Skeletal muscle satellite cell (primary cell): ENCODE results near the gene HIP1R.

ENCODE experiments used
- H3K27me3 ChIP-seq: 2 replicates; pipeline ENCODE4 v1.7.0; 2013; ENCODE audit warnings: low read length; ENCODE audit not compliant: control insufficient read depth, insufficient read depth
- H3K36me3 ChIP-seq: 2 replicates; pipeline ENCODE4 v1.7.0; 2013; ENCODE audit warnings: mild to moderate bottlenecking, control low read depth, low read length; ENCODE audit not compliant: insufficient read depth
- H3K4me1 ChIP-seq: 2 replicates; pipeline ENCODE4 v1.7.0; 2013; ENCODE audit warnings: low read length; ENCODE audit not compliant: control insufficient read depth, insufficient read depth
- H3K4me2 ChIP-seq: 2 replicates; pipeline ENCODE4 v1.7.0; 2013; ENCODE audit warnings: mild to moderate bottlenecking, low read length
- H3K4me3 ChIP-seq: 2 replicates; pipeline ENCODE4 v1.7.0; 2013; ENCODE audit warnings: low read length
- H3K9ac ChIP-seq: 2 replicates; pipeline ENCODE4 v1.7.0; 2013; ENCODE audit warnings: mild to moderate bottlenecking, low read depth, low read length, moderate library complexity
- H3K9me3 ChIP-seq: replicated peaks from 2 replicates; pipeline ENCODE4 v1.7.0; 2013; ENCODE audit warnings: mild to moderate bottlenecking, control low read depth, low read length

HIP1R gene

DNA sequence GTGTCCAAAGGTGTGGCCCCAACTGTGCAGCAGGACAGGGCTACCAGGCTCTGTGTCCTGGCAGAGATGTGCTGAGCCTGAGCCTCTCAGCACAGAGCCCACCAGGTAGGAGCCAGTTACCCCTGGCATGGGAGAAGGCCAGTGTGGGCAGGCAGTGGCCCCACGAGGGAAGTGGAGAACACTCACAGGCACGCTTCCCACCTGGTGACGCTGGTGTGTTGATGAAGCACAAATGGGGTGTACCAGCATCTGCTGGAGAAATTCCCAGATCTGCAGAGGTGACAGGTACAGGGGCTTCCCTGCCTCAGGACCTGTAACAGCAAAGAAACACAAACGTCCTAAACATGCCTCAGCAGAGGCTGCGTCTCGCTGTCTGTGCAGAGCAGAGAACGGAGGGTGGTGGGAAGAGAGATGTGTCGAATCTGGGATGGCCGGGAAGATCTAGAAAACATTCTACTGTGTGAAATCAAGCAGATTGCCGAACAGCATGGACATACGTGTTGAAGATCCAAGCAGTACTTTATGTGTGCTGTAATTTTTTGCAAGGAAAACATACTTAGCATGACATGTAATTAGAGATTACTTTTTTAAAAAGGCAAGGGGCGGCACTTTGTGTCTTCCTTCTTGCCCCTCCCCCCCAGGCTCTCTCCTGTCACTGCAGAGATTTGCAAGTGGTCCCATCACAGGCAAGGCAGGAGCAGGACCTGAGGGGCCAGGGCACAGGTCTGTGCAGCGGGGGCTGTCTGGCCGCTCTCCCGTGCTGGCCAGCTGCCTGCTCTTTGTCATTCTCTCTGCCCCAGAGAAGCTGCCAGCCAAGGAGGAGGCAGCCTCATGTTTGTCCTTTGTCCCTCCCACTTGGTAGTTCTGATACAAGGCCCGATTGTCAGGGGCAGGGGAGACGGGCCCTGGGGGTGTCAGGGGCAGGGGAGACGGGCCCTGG is 17.3 kb downstream of the HIP1R start:
- Histone ChIP-seq H3K36me3 (peaks cover 30% of the 10 kb centered on the region), H3K9ac (peak overlapping the region; percentile 19), H3K4me1 (peaks cover 30% of the 10 kb centered on the region), H3K9me3 (no peaks in the 10 kb centered on the region), H3K4me3 (peak overlapping the region; percentile 29), H3K27me3 (no peaks in the 10 kb centered on the region), H3K4me2 (peak overlapping the region; percentile 67)

DNA sequence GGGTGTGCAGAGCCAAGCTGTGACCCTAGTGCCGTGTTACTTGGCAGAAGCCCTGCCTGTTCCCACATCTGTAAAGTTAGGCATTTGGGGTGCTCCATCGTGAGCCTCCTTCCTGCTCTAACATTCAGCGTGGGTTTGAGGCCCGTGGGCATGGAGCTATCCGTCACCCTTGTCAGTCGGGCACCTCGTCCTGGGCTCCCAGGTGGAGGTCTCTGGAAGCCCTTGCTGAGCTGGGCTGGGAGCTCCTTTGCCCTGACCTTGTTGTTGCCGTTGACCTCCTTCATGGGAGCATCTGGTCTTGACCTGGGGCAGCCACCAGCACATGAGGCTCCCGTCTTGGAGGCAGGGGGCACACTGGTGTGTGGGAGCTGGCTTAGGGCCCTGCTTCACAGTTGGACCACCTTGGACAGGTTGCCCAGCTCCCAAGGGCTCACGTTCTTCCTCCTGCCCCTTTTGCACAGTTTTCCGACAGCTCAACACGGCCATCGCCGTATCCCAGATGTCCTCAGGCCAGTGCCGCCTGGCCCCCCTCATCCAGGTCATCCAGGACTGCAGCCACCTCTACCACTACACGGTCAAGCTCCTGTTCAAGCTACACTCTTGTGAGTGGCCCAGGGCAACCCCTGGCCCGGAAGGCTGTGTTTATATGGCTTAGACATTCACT is 18.5 kb downstream of the HIP1R start:
- no peaks in the 10 kb centered on the region for H3K27me3 ChIP-seq
- no peak overlapping the region for H3K9ac ChIP-seq
- no peaks in the 10 kb centered on the region for H3K9me3 ChIP-seq
- no peak overlapping the region for H3K4me2 ChIP-seq
- H3K4me3 ChIP-seq, result no peak overlapping the region
- peaks cover 31% of the 10 kb centered on the region for H3K36me3 ChIP-seq
- H3K4me1 ChIP-seq, result peaks cover 30% of the 10 kb centered on the region

DNA sequence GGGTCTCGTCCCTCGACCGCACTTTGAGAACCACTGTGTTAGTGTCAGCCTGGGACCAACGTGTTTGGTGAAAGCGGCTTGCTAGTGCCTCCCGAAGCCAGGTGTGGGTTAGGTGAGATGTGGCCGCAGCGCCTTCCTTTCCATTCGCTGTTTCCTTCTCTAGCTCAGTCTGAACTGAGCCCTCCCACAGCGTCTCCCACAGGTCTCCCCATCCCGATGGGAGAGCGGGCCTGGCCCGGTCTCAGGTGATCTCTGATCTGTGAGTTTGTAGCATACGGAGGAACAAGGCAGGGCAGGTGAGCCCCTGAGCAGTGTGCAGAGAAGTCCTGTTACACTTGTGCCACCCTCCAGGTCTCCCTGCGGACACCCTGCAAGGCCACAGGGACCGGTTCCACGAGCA is 19.3 kb downstream of the HIP1R start:
- no peak overlapping the region for H3K4me3 ChIP-seq
- H3K4me2 ChIP-seq, result no peak overlapping the region
- peaks cover 30% of the 10 kb centered on the region for H3K4me1 ChIP-seq
- H3K27me3 ChIP-seq, result no peaks in the 10 kb centered on the region
- H3K36me3 ChIP-seq, result peaks cover 31% of the 10 kb centered on the region
- H3K9ac ChIP-seq, result no peak overlapping the region
- no peaks in the 10 kb centered on the region for H3K9me3 ChIP-seq

DNA sequence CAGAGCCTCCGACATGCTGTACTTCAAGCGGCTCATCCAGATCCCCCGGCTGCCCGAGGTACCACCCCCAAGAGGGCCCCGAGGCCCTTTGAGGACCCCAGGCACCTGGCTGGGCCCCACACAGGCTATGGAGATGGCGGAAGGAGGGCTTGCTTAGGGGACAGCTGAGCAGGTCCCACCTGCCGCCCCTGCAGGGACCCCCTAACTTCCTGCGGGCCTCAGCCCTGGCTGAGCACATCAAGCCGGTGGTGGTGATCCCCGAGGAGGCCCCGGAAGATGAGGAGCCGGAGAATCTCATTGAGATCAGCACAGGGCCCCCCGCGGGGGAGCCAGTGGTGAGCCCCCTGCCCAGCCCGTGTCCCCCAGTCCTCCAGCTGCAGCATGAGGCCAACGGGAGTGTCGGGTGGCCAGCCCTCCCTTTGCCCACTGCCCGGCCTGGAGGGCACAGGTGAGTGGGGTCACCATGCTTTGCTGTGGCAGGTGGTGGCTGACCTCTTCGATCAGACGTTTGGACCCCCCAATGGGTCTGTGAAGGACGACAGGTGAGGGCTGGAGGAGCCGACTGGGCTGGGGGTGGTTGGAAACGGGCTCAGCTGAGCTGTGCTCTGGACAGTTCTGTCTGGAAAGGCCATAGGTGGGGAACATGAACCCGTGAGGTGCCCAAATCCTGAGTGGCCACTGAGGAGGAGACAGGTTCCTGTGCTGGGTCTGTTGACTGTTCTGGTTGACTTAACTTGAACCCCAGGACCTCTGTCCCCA is 20.0 kb downstream of the HIP1R start:
- no peak overlapping the region for H3K4me2 ChIP-seq
- H3K27me3 ChIP-seq, result no peaks in the 10 kb centered on the region
- peaks cover 30% of the 10 kb centered on the region for H3K4me1 ChIP-seq
- H3K36me3 ChIP-seq, result peaks cover 30% of the 10 kb centered on the region
- no peak overlapping the region for H3K4me3 ChIP-seq
- no peak overlapping the region for H3K9ac ChIP-seq
- no peaks in the 10 kb centered on the region for H3K9me3 ChIP-seq

DNA sequence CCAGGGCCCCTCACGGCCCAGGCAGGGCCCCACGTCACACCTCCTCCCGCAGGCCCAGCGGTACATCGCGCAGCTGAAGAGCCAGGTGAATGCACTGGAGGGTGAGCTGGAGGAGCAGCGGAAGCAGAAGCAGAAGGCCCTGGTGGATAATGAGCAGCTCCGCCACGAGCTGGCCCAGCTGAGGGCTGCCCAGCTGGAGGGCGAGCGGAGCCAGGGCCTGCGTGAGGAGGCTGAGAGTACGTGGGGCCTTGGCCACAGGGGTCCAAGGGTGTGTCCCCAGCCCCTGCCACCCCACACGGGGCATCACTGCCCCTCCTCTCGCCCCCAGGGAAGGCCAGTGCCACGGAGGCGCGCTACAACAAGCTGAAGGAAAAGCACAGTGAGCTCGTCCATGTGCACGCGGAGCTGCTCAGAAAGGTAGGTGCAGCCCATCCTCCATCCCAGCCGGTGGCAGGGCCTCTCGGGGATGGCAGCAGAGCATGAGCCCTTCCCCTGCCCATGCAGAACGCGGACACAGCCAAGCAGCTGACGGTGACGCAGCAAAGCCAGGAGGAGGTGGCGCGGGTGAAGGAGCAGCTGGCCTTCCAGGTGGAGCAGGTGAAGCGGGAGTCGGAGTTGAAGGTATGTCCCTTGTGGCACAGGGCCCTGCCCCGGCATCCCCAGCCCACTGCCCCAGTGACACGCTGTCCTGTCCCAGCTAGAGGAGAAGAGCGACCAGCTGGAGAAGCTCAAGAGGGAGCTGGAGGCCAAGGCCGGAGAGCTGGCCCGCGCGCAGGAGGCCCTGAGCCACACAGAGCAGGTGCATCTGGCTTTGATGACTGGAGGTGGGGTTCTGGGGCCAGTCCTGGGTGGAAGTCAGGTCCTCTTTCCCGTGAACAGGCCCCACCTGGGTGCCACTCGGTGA is 20.9 kb downstream of the HIP1R start:
- Histone ChIP-seq H3K27me3 (no peaks in the 10 kb centered on the region), H3K4me2 (no peak overlapping the region), H3K9me3 (no peaks in the 10 kb centered on the region), H3K36me3 (peaks cover 35% of the 10 kb centered on the region), H3K4me3 (no peak overlapping the region), H3K4me1 (peaks cover 25% of the 10 kb centered on the region), H3K9ac (no peak overlapping the region)

DNA sequence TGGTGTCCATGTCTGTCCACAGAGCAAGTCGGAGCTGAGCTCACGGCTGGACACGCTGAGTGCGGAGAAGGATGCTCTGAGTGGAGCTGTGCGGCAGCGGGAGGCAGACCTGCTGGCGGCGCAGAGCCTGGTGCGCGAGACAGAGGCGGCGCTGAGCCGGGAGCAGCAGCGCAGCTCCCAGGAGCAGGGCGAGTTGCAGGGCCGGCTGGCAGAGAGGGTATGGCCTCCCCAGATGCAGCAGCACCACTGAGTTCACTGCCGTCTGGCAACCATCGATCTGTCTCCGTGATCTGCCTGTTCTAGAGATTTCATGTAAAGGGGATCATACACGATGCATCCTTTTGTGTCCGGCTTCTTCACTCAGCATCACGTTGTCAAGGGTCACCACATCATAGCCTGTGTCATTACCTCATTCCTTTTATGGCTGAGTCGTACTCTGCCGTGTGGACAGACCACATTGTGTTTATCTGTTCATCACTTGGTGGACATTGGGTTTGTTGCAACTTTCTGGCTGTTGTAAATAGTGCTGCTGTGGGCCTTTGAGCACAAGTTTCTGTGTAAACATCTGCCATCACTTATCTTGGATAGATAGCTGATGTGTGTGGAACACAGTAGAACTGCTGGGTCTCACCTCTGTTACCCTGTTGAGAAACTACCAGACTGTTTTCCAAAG is 21.9 kb downstream of the HIP1R start:
- H3K4me1 ChIP-seq, result peaks cover 15% of the 10 kb centered on the region
- H3K9me3 ChIP-seq, result no peaks in the 10 kb centered on the region
- H3K36me3 ChIP-seq, result peaks cover 42% of the 10 kb centered on the region
- no peak overlapping the region for H3K4me2 ChIP-seq
- H3K9ac ChIP-seq, result no peak overlapping the region
- no peak overlapping the region for H3K4me3 ChIP-seq
- H3K27me3 ChIP-seq, result no peaks in the 10 kb centered on the region

DNA sequence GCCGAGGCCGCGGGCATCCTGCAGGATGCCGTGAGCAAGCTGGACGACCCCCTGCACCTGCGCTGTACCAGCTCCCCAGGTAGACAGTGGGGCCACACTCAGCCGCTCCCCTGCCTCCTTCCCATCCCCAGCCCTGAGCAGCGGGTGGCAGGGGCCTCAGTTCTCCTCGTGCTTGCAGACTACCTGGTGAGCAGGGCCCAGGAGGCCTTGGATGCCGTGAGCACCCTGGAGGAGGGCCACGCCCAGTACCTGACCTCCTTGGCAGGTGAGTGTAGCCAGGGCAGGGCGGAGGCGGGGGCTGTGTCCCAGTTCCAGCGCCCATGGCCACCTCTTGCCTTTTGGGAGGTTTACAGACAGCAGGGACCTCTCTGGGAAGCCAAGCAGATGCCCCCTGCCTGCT is 22.9 kb downstream of the HIP1R start:
- peaks cover 6% of the 10 kb centered on the region for H3K4me1 ChIP-seq
- peaks cover 42% of the 10 kb centered on the region for H3K36me3 ChIP-seq
- H3K9me3 ChIP-seq, result no peaks in the 10 kb centered on the region
- H3K4me3 ChIP-seq, result no peak overlapping the region
- no peak overlapping the region for H3K4me2 ChIP-seq
- no peaks in the 10 kb centered on the region for H3K27me3 ChIP-seq
- no peak overlapping the region for H3K9ac ChIP-seq

DNA sequence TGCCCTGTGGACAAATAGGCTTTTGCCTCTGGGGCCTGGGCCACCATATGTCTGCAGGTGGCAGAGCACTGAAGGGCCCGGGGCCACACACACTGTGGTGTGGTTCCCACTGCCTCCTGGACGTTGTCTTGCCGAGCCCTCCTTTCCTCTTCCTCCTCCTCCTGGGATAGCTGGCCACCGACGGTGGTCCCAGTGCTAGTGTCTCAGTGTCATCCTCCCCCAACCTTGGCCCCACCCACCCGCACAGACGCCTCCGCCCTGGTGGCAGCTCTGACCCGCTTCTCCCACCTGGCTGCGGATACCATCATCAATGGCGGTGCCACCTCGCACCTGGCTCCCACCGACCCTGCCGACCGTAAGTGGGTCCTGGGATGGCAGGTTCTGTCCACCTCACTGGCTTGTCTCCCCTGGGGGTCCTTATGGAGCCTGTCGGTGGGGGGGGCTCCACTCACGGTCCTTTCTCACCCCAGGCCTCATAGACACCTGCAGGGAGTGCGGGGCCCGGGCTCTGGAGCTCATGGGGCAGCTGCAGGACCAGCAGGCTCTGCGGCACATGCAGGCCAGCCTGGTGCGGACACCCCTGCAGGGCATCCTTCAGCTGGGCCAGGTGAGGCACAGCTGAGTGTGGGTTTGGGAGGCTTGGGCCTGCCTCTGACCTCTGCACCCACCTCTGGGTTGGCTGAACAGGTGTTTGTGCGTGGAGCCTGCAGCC is 23.5 kb downstream of the HIP1R start:
- Histone ChIP-seq H3K36me3 (peaks cover 42% of the 10 kb centered on the region), H3K4me3 (no peak overlapping the region)

DNA sequence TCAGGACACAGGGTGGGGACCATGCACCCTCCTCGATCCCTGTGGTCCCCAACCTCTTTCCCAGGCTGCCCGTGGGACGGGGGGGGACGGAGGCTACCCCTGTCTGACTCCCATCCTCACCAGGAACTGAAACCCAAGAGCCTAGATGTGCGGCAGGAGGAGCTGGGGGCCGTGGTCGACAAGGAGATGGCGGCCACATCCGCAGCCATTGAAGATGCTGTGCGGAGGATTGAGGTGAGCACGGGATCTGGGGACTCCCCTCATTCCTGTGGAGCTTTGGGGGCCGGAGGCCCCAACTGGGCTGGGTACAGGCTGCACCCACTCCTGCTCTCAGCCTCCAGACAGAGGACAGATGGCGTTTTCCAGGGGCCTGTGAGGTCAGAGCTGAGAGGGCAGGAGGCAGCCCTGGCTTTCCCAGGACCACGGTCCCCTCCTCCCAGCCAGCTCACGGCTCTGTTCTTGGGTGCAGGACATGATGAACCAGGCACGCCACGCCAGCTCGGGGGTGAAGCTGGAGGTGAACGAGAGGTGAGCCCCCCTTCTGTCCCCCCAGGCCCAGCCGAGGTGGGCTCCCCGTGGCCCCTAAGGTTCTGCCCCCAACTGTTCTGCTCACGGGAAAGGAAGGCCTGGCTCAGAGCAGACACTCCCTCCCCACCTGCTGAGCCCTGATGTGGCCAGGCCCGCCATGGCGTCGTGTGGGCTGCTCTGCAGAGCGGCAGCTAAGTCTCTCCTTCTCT is 24.2 kb downstream of the HIP1R start:
- no peaks in the 10 kb centered on the region for H3K27me3 ChIP-seq
- H3K9ac ChIP-seq, result no peak overlapping the region
- H3K4me1 ChIP-seq, result no peaks in the 10 kb centered on the region
- no peaks in the 10 kb centered on the region for H3K9me3 ChIP-seq
- no peak overlapping the region for H3K4me3 ChIP-seq
- H3K4me2 ChIP-seq, result no peak overlapping the region
- peaks cover 39% of the 10 kb centered on the region for H3K36me3 ChIP-seq

More for the DNA sequence above, 23.5 kb downstream of the HIP1R start:
- peaks cover 2% of the 10 kb centered on the region for H3K4me1 ChIP-seq
- no peaks in the 10 kb centered on the region for H3K27me3 ChIP-seq
- no peak overlapping the region for H3K9ac ChIP-seq
- H3K4me2 ChIP-seq, result no peak overlapping the region
- no peaks in the 10 kb centered on the region for H3K9me3 ChIP-seq
